IPS-NIHi7 (cell line): ENCODE results near the gene MCUR1.
A peak's percentile ranks its signal among the peaks of the same experiment; 100 is the strongest.
"Not testable (repeated sequence)": the region's sequence is repeated elsewhere in the genome, so short reads cannot be mapped to it uniquely, and the experiment has no call there.

Experiments
- DNase-seq: peaks from one replicate; pipeline ENCODE4 v3.0.0; 2012; ENCODE audit warnings: mixed read lengths; ENCODE audit errors: extremely low spot score

The MCUR1 gene

DNA sequence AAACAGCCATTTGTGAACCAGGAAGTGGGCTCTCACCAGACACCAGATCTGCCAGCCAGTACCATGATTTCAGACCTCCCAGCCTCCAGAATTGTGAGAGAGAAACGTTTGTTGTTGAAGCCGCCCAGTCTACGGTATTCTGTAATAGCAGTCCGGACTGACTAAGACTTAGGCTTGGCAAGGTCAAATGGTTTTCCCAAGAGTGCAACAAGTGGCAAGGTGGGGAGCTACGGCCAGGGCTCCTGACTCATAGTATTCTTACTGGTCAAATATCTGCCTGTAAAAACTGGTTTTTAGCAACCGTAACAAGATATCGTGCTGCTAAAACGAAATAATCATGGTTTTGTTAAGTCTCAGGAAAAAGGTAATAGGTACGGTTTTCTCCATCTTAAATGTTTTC lies 37.8 kb downstream of the MCUR1 start:
- DNase-seq = no peak

DNA sequence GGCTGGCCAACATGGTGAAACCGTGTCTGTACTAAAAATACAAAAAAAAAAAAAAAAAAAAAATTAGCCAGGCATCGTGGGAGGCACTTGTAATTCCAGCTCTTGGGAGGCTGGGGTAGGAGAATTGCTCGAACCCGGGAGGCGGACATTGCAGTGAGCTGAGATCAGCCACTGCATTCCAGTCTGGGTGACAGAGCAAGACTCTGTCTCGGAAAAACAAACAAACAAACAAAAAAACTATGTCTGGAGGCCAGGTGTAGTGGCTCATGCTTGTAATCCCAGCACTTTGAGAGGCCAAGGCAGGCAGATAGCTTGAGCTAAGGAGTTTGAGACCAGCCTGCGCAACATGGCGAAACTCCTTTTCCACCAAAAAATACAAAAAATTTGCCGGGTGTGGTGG lies 38.9 kb downstream of the MCUR1 start:
- not testable (repeated sequence) for DNase-seq

DNA sequence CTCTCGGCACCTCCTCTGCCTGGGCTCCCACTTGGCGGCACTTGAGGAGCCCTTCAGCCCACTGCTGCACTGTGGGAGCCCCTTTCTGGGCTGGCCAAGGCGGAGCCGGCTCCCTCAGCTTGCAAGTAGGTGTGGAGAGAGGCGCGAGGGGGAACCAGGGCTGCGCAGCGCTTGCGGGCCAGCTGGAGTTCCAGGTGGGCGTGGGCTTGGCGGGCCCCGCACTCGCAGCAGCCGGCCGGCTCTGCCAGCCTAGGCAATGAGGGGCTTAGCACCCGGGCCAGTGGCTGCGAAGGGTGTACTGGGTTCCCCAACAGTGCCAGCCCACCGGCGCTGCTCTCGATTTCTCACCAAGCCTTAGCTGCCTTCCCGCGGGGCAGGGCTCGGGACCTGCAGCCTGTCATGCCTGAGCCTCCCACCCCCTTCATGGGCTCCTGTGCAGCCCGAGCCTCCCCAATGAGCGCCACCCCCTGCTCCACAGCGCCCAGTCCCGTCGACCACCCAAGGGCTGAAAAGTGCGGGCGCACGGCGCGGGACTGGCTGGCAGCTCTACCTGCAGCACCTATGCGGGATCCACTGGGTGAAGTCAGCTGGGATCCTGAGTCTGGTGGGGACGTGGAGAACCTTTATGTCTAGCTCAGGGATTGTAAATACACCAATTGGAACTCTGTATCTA lies 41.9 kb downstream of the MCUR1 start:
- not testable (repeated sequence) for DNase-seq

DNA sequence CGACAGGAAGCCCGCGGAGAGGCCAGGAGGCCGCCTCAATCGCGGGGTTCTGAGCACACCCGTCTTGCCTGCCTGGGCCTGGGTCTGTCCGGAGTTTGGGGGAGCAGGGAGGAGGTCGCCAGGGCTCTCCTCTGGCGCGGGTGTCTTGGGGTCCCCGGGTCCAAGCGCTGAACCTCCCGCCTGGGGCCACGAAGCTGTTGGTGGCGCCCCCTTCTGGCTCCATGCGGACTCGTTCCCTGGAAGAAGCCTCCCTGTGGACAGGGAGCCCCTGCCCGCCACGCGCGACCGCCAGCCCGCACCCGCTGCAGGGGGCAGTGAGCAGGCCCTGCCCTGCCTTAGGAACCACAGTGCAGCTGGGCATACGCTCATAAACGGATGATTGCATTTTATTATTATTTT lies 44.7 kb downstream of the MCUR1 start:
- peak; percentile 57 for DNase-seq

DNA sequence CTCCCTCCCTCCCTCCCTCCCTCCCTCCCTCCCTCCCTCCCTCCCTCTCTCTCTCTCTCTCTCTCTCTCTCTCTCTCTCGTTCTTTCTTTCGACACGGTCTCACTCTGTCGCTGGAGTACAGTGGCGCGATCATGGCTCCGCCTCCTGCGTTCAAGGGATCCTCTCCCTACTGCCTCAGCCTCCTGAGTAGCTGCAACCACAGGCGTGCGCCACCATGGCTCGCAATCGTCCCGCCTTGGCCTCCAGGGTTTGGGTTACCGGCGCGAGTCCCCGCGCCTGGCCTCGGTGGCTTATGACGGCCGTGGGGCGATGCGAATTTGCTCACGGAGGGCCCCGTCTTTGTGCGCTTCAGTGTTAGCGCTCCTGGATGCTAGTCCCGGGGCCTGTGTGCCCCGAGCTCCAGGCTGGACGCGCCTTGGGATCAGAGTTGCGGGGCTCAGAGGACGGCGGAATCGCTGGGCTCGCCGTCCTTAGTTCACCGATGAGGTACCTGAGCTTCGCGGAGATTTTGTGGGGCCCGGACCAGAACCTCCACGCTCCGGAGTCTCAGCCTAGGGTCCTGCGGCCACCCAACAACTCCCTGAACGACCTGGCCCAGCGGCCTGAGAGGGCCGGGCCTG lies 45.2 kb downstream of the MCUR1 start:
- DNase-seq = no peak

DNA sequence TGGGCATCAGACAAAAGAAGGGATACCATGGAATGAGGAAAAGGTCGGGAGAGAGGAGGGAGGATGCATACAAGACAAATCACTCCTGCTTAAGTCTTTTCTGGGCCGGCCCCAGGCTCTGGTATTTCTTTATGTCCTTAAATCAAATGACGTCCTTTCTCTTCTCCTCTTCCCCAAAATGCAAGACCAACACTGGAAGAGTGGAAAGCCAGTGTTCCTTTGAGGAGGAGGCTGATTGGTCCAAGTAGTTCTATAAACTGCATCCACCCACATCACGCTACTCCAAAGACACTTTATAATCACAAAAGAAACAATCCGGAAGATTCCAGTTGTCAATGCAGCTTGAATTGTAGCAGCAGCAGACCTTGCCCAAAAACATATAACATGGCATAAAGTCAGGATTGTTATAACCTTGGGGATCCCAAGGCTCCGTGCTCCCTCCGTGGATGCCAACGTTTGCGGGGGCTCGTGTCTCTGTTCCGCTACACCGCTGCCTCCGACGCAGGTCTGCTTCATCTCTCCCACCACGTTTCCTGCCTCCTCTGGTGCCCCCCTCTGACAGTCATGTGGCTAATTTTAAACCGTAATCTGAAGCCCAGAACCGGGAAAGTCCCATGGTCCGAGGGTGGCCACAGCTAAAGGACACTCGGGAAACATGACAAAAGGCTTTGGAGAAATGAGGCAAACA lies 47.1 kb downstream of the MCUR1 start:
- peak; percentile 52 for DNase-seq

DNA sequence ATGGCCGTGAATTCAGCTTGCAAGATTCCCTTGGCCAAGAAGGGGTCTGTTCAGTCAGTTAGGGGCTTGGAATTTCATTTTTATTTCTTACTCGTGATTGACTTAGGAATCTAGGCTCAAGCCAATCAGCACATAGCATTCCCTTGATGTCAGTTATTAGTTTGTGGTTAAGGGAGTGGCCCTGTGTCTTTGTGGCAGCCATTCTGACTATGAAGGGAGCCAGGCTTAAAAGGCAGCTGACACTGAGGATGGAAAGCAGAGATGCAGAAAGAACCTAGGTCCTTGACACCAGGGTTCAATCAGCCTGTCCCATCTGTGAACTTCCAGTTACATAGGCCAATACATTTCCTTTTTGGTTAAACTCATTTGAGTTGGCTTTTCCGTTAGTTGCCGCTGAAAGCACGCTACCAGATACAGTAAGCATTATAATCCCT lies 48.1 kb downstream of the MCUR1 start:
- DNase-seq = no peak

DNA sequence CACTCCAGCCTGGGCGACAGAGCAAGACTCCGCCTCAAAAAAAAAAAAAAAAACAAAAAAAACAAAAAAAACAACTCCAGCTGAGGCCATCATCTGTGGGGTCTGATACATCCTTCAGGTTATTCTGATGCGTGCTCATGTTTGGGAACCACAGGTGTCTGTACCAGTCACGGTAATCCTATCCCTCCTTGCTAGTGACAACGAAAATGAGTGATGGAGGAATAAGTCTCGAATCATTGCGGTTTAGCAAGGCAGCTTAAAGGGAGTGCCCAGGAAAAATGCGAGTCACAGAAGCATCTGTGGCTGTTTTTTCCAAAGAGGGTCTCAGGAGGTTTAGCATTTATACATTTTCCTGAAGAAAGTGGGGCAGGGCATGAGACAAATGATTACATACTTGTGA lies 48.8 kb downstream of the MCUR1 start:
- DNase-seq = no peak

DNA sequence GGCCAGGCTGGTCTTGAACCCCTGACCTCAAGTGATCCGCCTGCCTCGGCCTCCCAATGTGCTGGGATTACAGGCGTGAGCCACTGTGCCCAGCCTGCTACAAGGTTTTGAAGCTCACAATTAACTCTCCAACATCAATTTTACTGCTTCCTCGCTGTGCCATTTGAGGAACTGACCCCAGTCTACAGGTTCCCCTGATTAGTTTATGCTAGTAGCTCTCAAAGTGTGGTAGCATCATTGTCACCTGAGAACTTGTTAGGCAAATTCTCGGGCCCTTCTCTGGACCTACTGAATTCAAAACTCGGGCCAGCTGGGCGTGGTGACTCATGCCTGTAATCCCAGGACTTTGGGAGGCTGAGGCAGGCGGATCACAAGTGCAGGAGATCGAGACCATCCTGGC lies 49.4 kb downstream of the MCUR1 start:
- no peak for DNase-seq

DNA sequence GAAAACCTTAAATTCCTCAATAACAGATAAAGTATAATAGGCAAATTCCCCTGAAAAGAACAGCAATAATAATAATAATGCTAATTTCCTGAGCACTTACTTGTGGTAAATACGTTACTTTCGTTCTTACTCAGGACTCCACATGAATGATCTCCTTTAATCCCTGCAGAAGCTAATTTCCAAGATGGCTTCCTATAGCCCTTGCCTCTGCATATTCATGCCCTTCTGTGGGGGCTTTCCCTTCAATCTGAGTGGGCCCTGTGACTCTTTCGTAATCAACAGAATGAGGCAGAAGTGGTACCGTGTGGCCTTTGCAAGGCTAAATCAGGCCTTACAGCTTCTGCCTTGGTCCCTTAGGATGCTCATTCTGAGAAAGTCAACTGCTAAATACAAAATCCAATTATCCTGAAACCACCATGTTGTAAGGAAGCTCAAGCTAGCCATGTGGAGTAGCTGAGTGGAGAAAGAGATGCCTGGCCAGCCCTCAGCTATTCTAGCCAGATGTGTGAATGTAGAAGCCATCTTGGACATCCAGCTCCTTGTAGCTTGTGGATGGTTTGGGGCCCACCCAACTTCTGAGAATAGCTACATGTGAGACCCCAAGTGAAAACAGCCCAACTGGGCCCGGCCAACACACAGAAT lies 50.5 kb downstream of the MCUR1 start:
- DNase-seq = no peak

DNA sequence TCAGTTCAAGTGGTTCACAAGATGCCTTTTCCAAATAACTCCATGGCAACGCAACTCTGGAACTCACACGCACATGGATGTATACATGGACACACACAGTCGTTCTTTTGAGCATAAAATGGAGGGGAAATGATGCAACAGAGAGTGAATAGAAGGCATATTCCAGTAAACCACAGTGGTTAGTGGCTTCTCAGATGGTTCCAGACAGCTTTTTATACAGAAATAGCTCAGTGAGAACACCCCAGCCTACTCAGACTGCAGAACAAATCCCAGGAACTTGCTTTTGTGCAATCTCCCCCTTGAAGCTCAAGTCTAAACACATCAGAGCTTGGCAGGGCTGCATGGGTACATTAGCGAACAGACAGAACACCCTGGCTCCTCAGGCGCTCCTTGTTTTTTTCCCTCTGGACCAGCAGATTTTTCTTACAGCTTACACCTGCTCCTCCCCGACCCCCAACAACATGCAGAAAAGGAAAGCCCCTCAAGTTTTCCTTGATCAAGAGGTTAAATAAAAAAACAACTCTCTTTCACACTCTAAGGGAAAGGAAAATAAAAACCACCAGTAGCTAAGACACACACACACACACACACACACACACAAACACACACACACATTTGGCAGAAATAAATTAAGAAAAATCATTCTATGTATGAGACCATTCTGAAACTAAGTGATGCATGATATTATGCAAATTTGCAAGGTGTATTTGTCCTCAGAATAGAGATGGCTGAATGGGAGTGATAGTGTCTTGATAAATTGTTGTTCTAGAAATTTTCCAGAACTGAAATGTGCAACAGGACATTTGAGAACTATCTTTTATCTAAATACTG lies 51.5 kb downstream of the MCUR1 start:
- no peak for DNase-seq

DNA sequence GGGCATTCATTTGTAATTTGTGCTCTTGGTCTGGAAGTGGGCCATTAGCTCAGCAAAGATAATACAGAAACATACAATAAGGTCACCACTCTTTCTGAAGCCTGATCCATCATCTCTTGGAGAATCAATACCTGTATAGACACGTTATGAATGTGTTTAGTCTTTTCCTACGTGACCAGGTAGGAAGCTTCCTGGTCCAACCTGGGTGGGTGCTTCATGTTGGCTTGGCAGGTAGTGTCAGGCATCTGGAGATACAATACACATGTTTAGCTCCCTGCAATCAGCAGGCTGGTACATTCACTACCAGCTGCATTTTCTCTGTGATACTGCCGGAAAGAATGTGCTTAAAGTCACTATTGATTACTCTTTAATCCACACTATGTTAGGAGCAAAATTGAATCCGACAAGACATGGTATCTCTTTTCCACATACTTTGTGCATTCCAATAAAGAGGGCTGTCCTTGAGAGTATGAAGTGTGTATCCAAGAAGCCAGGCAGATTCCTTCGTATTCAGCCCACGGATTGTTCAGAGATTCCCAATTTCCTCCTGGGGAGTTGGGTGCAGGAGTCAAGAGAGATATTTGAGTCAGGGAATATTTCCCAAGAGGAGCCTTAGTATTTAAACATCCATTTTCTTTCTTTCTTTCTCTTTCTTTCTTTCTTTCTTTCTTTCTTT lies 52.9 kb downstream of the MCUR1 start:
- DNase-seq = no peak

DNA sequence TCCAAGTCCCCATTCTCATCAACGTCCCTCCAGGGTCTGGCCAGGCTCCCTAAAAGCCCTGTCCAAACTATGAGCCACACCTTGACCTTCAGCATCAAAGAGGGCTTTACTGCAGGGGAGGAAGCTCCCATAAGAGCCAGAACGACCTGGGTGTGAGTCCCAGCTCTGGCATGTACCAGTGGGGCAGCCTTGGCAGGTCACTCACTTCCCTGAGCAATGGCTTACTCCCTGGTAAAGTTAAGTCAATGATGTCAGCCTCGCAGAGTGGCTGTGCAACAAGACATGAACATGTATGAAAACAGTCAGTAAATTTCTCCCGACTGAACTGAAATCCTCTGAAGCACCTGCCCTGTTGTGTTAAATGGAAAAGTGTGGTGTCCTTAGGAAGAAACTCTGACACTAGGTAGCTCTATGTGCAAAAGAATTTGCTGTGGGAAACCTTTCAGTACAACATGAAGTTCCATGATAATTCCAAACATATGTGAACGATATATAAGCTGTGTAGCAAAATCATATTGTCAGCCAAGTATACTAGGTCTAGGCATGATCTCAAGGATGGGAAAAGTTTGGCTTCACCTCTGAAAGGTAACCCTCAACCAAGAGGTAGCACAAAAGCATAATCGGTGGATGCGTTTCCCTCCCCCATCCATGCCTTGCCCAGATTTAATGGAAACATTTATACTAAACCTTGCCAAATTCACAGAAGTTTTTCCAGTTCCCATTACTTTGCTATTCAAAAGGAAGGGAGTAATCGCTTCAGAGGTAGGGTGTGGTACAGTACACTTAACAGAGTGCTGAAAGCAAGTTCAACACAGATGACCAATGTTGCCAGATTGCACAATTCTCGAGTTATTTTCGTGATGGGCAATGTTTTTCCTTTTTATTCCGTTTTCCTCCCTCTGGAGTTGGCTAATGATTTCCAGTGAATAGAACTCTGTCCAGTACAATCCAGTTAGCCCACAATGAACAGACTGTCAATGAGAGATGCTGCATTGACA lies 53.8 kb downstream of the MCUR1 start:
- no peak for DNase-seq

DNA sequence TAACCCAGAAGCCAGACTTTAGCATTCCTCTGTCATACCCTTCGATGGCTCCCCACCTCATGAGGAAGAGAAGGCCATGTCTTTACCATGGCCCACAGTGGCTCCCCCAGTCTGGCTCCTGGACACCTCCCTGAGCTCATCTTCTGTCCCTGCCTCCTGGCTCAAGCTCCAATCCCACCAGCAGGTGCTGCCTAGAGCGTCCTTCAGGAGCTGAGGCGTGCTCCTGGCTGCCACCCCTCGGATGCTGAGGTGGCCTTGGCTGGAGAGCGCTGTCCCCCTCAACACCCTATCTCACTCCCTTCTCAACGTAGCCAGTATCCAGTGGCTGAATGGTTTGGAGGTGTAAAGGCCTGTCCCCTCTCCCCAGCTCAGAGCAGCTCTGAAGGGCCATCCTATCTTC lies 55.3 kb downstream of the MCUR1 start:
- DNase-seq = no peak

DNA sequence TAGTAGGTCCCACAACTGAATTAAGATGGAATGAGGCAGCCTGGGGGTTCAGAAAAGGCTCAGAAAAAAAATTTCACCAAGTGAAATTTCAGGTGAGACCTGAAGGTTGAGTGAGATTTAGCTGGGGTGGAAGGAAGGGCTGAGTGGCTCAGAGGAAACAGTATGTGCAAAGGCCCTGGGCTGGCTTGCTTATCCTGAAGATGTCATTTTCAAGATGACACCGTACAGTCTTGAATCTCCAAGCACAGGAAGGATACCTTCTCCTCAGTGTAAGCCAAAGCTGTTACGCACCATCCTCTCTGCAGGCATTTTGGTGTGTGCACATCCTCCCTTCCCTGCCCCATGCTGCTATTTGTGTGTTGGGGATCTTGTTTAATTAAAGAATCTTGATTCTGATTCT lies 59.7 kb downstream of the MCUR1 start:
- DNase-seq = no peak

DNA sequence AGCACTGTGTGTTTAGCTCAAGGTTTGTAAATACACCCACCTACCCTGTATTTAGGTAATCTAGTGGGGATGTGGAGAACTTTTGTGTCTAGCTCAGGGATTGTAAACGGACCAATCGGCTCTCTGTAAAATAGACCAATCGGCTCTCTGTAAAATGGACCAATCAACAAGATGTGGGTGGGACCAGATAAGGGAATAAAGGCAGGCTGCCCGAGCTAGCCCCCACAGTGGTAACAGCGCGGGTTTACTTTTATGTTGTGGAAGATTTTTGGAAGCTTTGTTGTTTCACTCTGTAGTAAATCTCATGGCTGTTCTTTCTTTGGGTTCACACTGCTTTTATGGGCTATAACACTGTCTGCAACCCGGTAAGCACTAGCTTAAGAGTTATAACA lies 70.6 kb downstream of the MCUR1 start:
- no peak for DNase-seq

DNA sequence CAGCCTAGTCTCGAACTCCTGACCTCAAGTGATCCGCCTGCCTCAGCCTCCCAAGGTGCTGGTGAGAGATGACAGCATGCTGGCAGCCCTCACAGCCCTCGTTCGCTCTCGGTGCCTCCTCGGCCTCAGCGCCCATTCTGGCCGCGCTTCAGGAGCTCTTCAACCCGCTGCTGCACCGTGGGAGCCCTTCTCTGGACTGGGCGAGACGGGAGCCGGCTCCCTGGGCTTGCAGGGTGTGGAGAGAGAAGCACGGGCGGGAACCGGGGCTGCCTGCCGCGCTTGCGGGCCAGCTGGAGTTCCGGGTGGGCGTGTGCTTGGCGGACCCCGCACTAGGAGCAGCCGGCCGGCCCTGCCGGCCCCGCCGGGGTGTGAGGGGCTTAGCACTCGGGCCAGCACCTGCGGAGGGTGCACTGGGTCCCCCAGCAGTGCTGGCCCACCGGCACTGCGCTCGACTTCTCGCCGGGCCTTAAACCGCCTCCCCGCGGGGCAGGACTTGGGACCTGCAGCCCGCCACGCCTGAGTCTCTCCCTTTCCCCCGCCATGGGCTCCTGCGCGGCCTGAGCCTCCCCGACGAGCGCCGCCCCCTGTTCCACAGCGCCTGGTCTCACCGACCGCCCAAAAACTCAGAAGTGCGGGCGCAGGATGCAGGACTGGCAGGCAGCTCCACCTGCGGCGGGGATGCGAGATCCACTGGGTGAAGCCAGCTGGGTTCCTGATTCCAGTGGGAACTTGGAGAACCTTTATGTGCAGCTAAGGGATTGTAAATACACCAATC lies 71.2 kb downstream of the MCUR1 start:
- DNase-seq = no peak

DNA sequence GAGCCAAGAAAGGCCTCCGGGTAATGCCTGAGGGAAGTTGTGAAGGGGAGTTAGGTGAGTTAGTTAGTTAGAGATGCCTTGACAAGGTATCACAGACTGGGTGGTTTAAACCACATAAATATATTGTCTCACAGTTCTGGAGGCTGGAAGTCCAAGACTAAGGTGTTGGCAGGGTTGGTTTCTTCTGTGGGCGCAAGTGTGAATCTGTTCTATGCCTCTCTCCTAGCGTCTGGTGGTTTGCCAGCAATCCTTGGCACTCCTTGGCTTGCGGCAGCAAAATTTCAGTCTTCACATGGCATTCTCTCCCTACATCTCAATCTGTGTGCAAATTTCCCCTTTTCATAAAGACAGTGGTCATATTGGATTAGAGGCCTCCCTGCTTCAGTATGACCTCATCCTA lies 73.0 kb downstream of the MCUR1 start:
- no peak for DNase-seq
